ENCODE data around the gene AHDC1. TPM values are rescaled to one million over a fixed set of nuclear protein-coding genes. Genes with fewer than 3 reads are reported as not detected.
"Not testable (repeated sequence)": the region's sequence is repeated elsewhere in the genome, so short reads cannot be mapped to it uniquely, and the experiment has no call there.

AHDC1 gene
- total RNA-seq, 5 donors from 2014 or later (not counting 1 experiment from before 2014, with no cell fraction given) = 21.9 to 26.4 (median 23.1) TPM

- no peaks in the 10 kb centered on the region for H3K27me3 Mint-ChIP-seq
- no peaks in the 10 kb centered on the region for H3K27me3 ChIP-seq (replicated peaks in 1 of 2; ENCODE audit: control insufficient read depth in 2 of 2, extremely low read depth in 1 of 2, insufficient read depth in 2 of 2, low read length in 1 of 2)
- no peak for DNase-seq
- H3K4me1 Mint-ChIP-seq = peaks cover 10 to 22% (median 11%) of the 10 kb centered on the region in 3 donors
- H3K27ac ChIP-seq (ENCODE audit: low read length) = no peak overlapping the region
- peaks cover 19 to 40% of the 10 kb centered on the region in 2 donors for H3K36me3 ChIP-seq (ENCODE audit: control insufficient read depth in 2 of 2, extremely low read depth in 1 of 2, insufficient read depth in 1 of 2, low read length in 1 of 2)
- H3K4me1 ChIP-seq (ENCODE audit: control insufficient read depth in 1 of 2, extremely low read depth in 1 of 2, insufficient read depth in 2 of 2, low read length in 2 of 2) = no peaks in the 10 kb centered on the region
- 94% methylated on average over 7 of the region's 7 CpGs for WGBS (ENCODE audit: insufficient coverage)
- ChIA-PET CTCF (no interaction called here), POLR2A (interaction anchor here in 1 of 2 donors (0.5 kb wide), 1 partner anchor 353 kb away, joined by 3 read pairs; no protein-coding TSS in a partner anchor)
- H3K9me3 Mint-ChIP-seq = no peaks in the 10 kb centered on the region
- no peaks in the 10 kb centered on the region for H3K9me3 ChIP-seq
- H3K36me3 Mint-ChIP-seq = peaks cover 3% of the 10 kb centered on the region
- H3K4me3 ChIP-seq (ENCODE audit: control insufficient read depth in 1 of 2, extremely low read depth in 1 of 2, low read length in 1 of 2) = no peak overlapping the region
- no peak overlapping the region for H3K4me3 Mint-ChIP-seq
- peak overlapping the region; percentile 12 to 44 for H3K27ac Mint-ChIP-seq
- ATAC-seq (replicated peaks in 1 of 4) = no peak
Measured at GRCh38 chr1:27544834-27545233, 59.1 kb downstream of the AHDC1 start.

GRCh38 chr1:27543284-27543683 lies 60.7 kb downstream of the AHDC1 start:
- DNase-seq (no peak), ATAC-seq (replicated peaks in 1 of 4) (no peak)
- H3K27ac Mint-ChIP-seq = no peak overlapping the region
- H3K4me1 Mint-ChIP-seq = peaks cover 10 to 24% (median 11%) of the 10 kb centered on the region in 3 donors
- Histone ChIP-seq H3K27ac (ENCODE audit: low read length) (no peak overlapping the region), H3K36me3 (ENCODE audit: control insufficient read depth in 2 of 2, extremely low read depth in 1 of 2, insufficient read depth in 1 of 2, low read length in 1 of 2) (peaks cover 12 to 32% of the 10 kb centered on the region in 2 donors), H3K4me3 (ENCODE audit: control insufficient read depth in 1 of 2, extremely low read depth in 1 of 2, low read length in 1 of 2) (no peak overlapping the region), H3K9me3 (no peaks in the 10 kb centered on the region), H3K27me3 (replicated peaks in 1 of 2; ENCODE audit: control insufficient read depth in 2 of 2, extremely low read depth in 1 of 2, insufficient read depth in 2 of 2, low read length in 1 of 2) (no peaks in the 10 kb centered on the region), H3K4me1 (ENCODE audit: control insufficient read depth in 1 of 2, extremely low read depth in 1 of 2, insufficient read depth in 2 of 2, low read length in 2 of 2) (no peaks in the 10 kb centered on the region)
- H3K9me3 Mint-ChIP-seq = no peaks in the 10 kb centered on the region
- ChIA-PET CTCF (interaction anchor here in 1 of 2 donors (0.6 kb wide), 2 partner anchors 28 to 169 kb away, joined by 3 to 4 read pairs; no protein-coding TSS in a partner anchor), POLR2A (interaction anchor here in 1 of 2 donors (0.7 kb wide), 1 partner anchor 711 kb away, joined by 3 read pairs; no protein-coding TSS in a partner anchor)
- H3K36me3 Mint-ChIP-seq = peaks cover 3% of the 10 kb centered on the region
- H3K27me3 Mint-ChIP-seq = no peaks in the 10 kb centered on the region
- WGBS (ENCODE audit: insufficient coverage) = 90% methylated on average over 5 of the region's 6 CpGs
- H3K4me3 Mint-ChIP-seq = no peak overlapping the region

- Mint-ChIP-seq H3K27me3 (no peaks in the 10 kb centered on the region), H3K4me1 (peaks cover 10 to 24% (median 11%) of the 10 kb centered on the region in 3 donors), H3K9me3 (no peaks in the 10 kb centered on the region), H3K4me3 (no peak overlapping the region), H3K27ac (peak overlapping the region; percentile 12 to 39), H3K36me3 (peaks cover 3% of the 10 kb centered on the region)
- H3K9me3 ChIP-seq = no peaks in the 10 kb centered on the region
- peak in 1 of 4 experiments; percentile 42 for ATAC-seq (replicated peaks in 1 of 4)
- 76% methylated on average over 8 of the region's 19 CpGs for WGBS (ENCODE audit: insufficient coverage)
- ChIA-PET CTCF (no interaction called here), POLR2A (no interaction called here)
- H3K36me3 ChIP-seq (ENCODE audit: control insufficient read depth in 2 of 2, extremely low read depth in 1 of 2, insufficient read depth in 1 of 2, low read length in 1 of 2) = peaks cover 8 to 27% of the 10 kb centered on the region in 2 donors
- H3K27ac ChIP-seq (ENCODE audit: low read length) = no peak overlapping the region
- DNase-seq = no peak
- H3K4me1 ChIP-seq (ENCODE audit: control insufficient read depth in 1 of 2, extremely low read depth in 1 of 2, insufficient read depth in 2 of 2, low read length in 2 of 2) = no peaks in the 10 kb centered on the region
- H3K4me3 ChIP-seq (ENCODE audit: control insufficient read depth in 1 of 2, extremely low read depth in 1 of 2, low read length in 1 of 2) = no peak overlapping the region
- H3K27me3 ChIP-seq (replicated peaks in 1 of 2; ENCODE audit: control insufficient read depth in 2 of 2, extremely low read depth in 1 of 2, insufficient read depth in 2 of 2, low read length in 1 of 2) = no peaks in the 10 kb centered on the region
Measured at GRCh38 chr1:27542463-27543273, 61.3 kb downstream of the AHDC1 start.

GRCh38 chr1:27539901-27540861 lies 63.8 kb downstream of the AHDC1 start:
- Mint-ChIP-seq H3K27me3 (no peaks in the 10 kb centered on the region), H3K27ac (peak overlapping the region in 1 of 2 donors; percentile 65), H3K36me3 (peaks cover 3% of the 10 kb centered on the region), H3K4me1 (peaks cover 10 to 24% (median 13%) of the 10 kb centered on the region in 3 donors), H3K4me3 (no peak overlapping the region), H3K9me3 (no peaks in the 10 kb centered on the region)
- H3K27me3 ChIP-seq (replicated peaks in 1 of 2; ENCODE audit: control insufficient read depth in 2 of 2, extremely low read depth in 1 of 2, insufficient read depth in 2 of 2, low read length in 1 of 2) = no peaks in the 10 kb centered on the region
- no peaks in the 10 kb centered on the region for H3K9me3 ChIP-seq
- no peak overlapping the region for H3K4me3 ChIP-seq (ENCODE audit: control insufficient read depth in 1 of 2, extremely low read depth in 1 of 2, low read length in 1 of 2)
- ChIA-PET POLR2A (interaction anchor here in 1 of 2 donors (0.7 kb wide), 1 partner anchor 284 kb away, joined by 4 read pairs; no protein-coding TSS in a partner anchor), CTCF (no interaction called here)
- 92% methylated on average over 2 of the region's 9 CpGs for WGBS (ENCODE audit: insufficient coverage)
- H3K4me1 ChIP-seq (ENCODE audit: control insufficient read depth in 1 of 2, extremely low read depth in 1 of 2, insufficient read depth in 2 of 2, low read length in 2 of 2) = no peaks in the 10 kb centered on the region
- no peak overlapping the region for H3K27ac ChIP-seq (ENCODE audit: low read length)
- H3K36me3 ChIP-seq (ENCODE audit: control insufficient read depth in 2 of 2, extremely low read depth in 1 of 2, insufficient read depth in 1 of 2, low read length in 1 of 2) = peaks cover 2 to 11% of the 10 kb centered on the region in 2 donors
- ATAC-seq (replicated peaks in 1 of 4) (no peak), DNase-seq (no peak)

- ATAC-seq (replicated peaks in 1 of 4) = no peak
- peaks cover 5 to 16% (median 11%) of the 10 kb centered on the region in 3 donors for H3K4me1 Mint-ChIP-seq
- no peaks in the 10 kb centered on the region for H3K27me3 Mint-ChIP-seq
- Histone ChIP-seq H3K36me3 (ENCODE audit: control insufficient read depth in 2 of 2, extremely low read depth in 1 of 2, insufficient read depth in 1 of 2, low read length in 1 of 2) (peaks cover 5 to 7% of the 10 kb centered on the region in 2 donors), H3K9me3 (no peaks in the 10 kb centered on the region), H3K27ac (ENCODE audit: low read length) (no peak overlapping the region), H3K4me1 (ENCODE audit: control insufficient read depth in 1 of 2, extremely low read depth in 1 of 2, insufficient read depth in 2 of 2, low read length in 2 of 2) (no peaks in the 10 kb centered on the region), H3K4me3 (ENCODE audit: control insufficient read depth in 1 of 2, extremely low read depth in 1 of 2, low read length in 1 of 2) (no peak overlapping the region), H3K27me3 (replicated peaks in 1 of 2; ENCODE audit: control insufficient read depth in 2 of 2, extremely low read depth in 1 of 2, insufficient read depth in 2 of 2, low read length in 1 of 2) (no peaks in the 10 kb centered on the region)
- H3K4me3 Mint-ChIP-seq = no peak overlapping the region
- H3K9me3 Mint-ChIP-seq = no peaks in the 10 kb centered on the region
- H3K27ac Mint-ChIP-seq = no peak overlapping the region
- H3K36me3 Mint-ChIP-seq = peaks cover 5% of the 10 kb centered on the region
- POLR2A ChIA-PET = no interaction called here
- DNase-seq = no peak
- 100% methylated on average over 1 of the region's 3 CpGs for WGBS (ENCODE audit: insufficient coverage)
- CTCF ChIA-PET = interaction anchor here in 1 of 2 donors (0.8 kb wide), 1 partner anchor 181 kb away, joined by 7 read pairs; no protein-coding TSS in a partner anchor
Measured at GRCh38 chr1:27538793-27539192, 65.2 kb downstream of the AHDC1 start.

- not testable (repeated sequence) for H3K27ac Mint-ChIP-seq
- CTCF ChIA-PET = interaction anchor here in 1 of 2 donors (0.8 kb wide), 1 partner anchor 180 kb away, joined by 7 read pairs; no protein-coding TSS in a partner anchor
Measured at GRCh38 chr1:27538305-27538676, 65.7 kb downstream of the AHDC1 start.

More at GRCh38 chr1:27538305-27538676, 65.7 kb downstream of the AHDC1 start:
- H3K36me3 Mint-ChIP-seq; ATAC-seq (replicated peaks in 1 of 4); H3K4me1 ChIP-seq (ENCODE audit: control insufficient read depth in 1 of 2, extremely low read depth in 1 of 2, insufficient read depth in 2 of 2, low read length in 2 of 2); H3K27me3 ChIP-seq (replicated peaks in 1 of 2; ENCODE audit: control insufficient read depth in 2 of 2, extremely low read depth in 1 of 2, insufficient read depth in 2 of 2, low read length in 1 of 2); H3K9me3 ChIP-seq; H3K4me3 ChIP-seq (ENCODE audit: control insufficient read depth in 1 of 2, extremely low read depth in 1 of 2, low read length in 1 of 2); H3K27me3 Mint-ChIP-seq; H3K9me3 Mint-ChIP-seq; H3K4me3 Mint-ChIP-seq; DNase-seq; H3K27ac ChIP-seq (ENCODE audit: low read length): not testable (repeated sequence)
- POLR2A ChIA-PET = interaction anchor here in 1 of 2 donors (0.7 kb wide), 1 partner anchor 443 kb away, joined by 7 read pairs; no protein-coding TSS in a partner anchor
- peaks cover 5 to 11% of the 10 kb centered on the region in 2 donors for H3K36me3 ChIP-seq (ENCODE audit: control insufficient read depth in 2 of 2, extremely low read depth in 1 of 2, insufficient read depth in 1 of 2, low read length in 1 of 2)
- WGBS (ENCODE audit: insufficient coverage) = no CpG with 5 or more reads among the region's 4 CpGs
- H3K4me1 Mint-ChIP-seq = peaks cover 5 to 18% (median 12%) of the 10 kb centered on the region in 3 donors

Data from T-cell (primary cell).